ENCODE data around the gene FBXO31. TPM values are rescaled to one million over a fixed set of nuclear protein-coding genes. Genes with fewer than 3 reads are reported as not detected.
A peak's percentile ranks its signal among the peaks of the same experiment; 100 is the strongest.

FBXO31 gene
- total RNA-seq, 1 experiment from 2014 or later = 40.4 TPM

- TF ChIP-seq CTCF (IDR thresholded peaks at IDR 0.05; ENCODE audit: unreplicated experiment) = no peak
- intact Hi-C loops (cut with micrococcal nuclease; ENCODE audit: unreplicated experiment) = no loop called here
- Mint-ChIP-seq H3K4me3 (ENCODE audit: low read depth, unreplicated experiment) (no peak overlapping the region), H3K27me3 (ENCODE audit: unreplicated experiment) (no peaks in the 10 kb centered on the region), H3K36me3 (ENCODE audit: insufficient read depth, unreplicated experiment) (peaks cover 7% of the 10 kb centered on the region), H3K27ac (ENCODE audit: unreplicated experiment) (no peak overlapping the region), H3K4me1 (ENCODE audit: low read depth, unreplicated experiment) (peaks cover 9% of the 10 kb centered on the region), H3K9me3 (ENCODE audit: low read depth, unreplicated experiment) (no peaks in the 10 kb centered on the region)
- BruUV-seq (replicated peaks) = no TSS peak
- DNase-seq = no peak
- CTCF ChIA-PET = no interaction called here
Measured at GRCh38 chr16:87303431-87303930, 80.1 kb downstream of the FBXO31 start.

- Mint-ChIP-seq H3K4me1 (ENCODE audit: low read depth, unreplicated experiment) (peaks cover 6% of the 10 kb centered on the region), H3K4me3 (ENCODE audit: low read depth, unreplicated experiment) (no peak overlapping the region), H3K27ac (ENCODE audit: unreplicated experiment) (no peak overlapping the region), H3K36me3 (ENCODE audit: insufficient read depth, unreplicated experiment) (peaks cover 12% of the 10 kb centered on the region), H3K27me3 (ENCODE audit: unreplicated experiment) (no peaks in the 10 kb centered on the region), H3K9me3 (ENCODE audit: low read depth, unreplicated experiment) (no peaks in the 10 kb centered on the region)
- CTCF ChIA-PET = no interaction called here
- no peak for TF ChIP-seq CTCF (IDR thresholded peaks at IDR 0.05; ENCODE audit: unreplicated experiment)
- intact Hi-C loops (cut with micrococcal nuclease; ENCODE audit: unreplicated experiment) = no loop called here
- no TSS peak for BruUV-seq (replicated peaks)
- no peak for DNase-seq
Measured at GRCh38 chr16:87298857-87299465, 84.6 kb downstream of the FBXO31 start.

GRCh38 chr16:87297918-87298631 lies 85.5 kb downstream of the FBXO31 start:
- Mint-ChIP-seq H3K4me3 (ENCODE audit: low read depth, unreplicated experiment) (no peak overlapping the region), H3K4me1 (ENCODE audit: low read depth, unreplicated experiment) (no peaks in the 10 kb centered on the region), H3K27ac (ENCODE audit: unreplicated experiment) (no peak overlapping the region), H3K9me3 (ENCODE audit: low read depth, unreplicated experiment) (no peaks in the 10 kb centered on the region), H3K27me3 (ENCODE audit: unreplicated experiment) (no peaks in the 10 kb centered on the region), H3K36me3 (ENCODE audit: insufficient read depth, unreplicated experiment) (peaks cover 12% of the 10 kb centered on the region)
- peak; percentile 64 for TF ChIP-seq CTCF (IDR thresholded peaks at IDR 0.05; ENCODE audit: unreplicated experiment)
- BruUV-seq (replicated peaks) = no TSS peak
- CTCF ChIA-PET = interaction anchor here (1.2 kb wide), 1 partner anchor 95 kb away, joined by 5 read pairs; no protein-coding TSS in a partner anchor
- no peak for DNase-seq
- intact Hi-C loops (cut with micrococcal nuclease; ENCODE audit: unreplicated experiment) = no loop called here

GRCh38 chr16:87297407-87297806 lies 86.2 kb downstream of the FBXO31 start:
- intact Hi-C loops (cut with micrococcal nuclease; ENCODE audit: unreplicated experiment) = no loop called here
- CTCF ChIA-PET = interaction anchor here (0.6 to 1.2 kb wide), 2 partner anchors 94 to 225 kb away, joined by 3 to 5 read pairs; no protein-coding TSS in a partner anchor
- Mint-ChIP-seq H3K27ac (ENCODE audit: unreplicated experiment) (no peak overlapping the region), H3K27me3 (ENCODE audit: unreplicated experiment) (no peaks in the 10 kb centered on the region), H3K4me1 (ENCODE audit: low read depth, unreplicated experiment) (no peaks in the 10 kb centered on the region), H3K9me3 (ENCODE audit: low read depth, unreplicated experiment) (no peaks in the 10 kb centered on the region), H3K36me3 (ENCODE audit: insufficient read depth, unreplicated experiment) (peaks cover 12% of the 10 kb centered on the region), H3K4me3 (ENCODE audit: low read depth, unreplicated experiment) (no peak overlapping the region)
- TF ChIP-seq CTCF (IDR thresholded peaks at IDR 0.05; ENCODE audit: unreplicated experiment) = no peak
- no TSS peak for BruUV-seq (replicated peaks)
- no peak for DNase-seq
